Breast epithelium (tissue), 4 donors: ENCODE results near the gene CX3CR1. TPM values are rescaled to one million over a fixed set of nuclear protein-coding genes. Genes with fewer than 3 reads are reported as not detected.

Experiments used
- DNase-seq, 2 donors: peaks; one replicate each; pipeline ENCODE4 v3.0.0-alpha.2; 2019; ENCODE audit warnings: low spot score in 2 of 2
- H3K27ac ChIP-seq, 2 donors: fragments of 200-600 bp; sonication (generic) in 1 of 2; one replicate each; pipeline ENCODE4 v1.5.1; 2016 to 2019; ENCODE audit warnings: mild to moderate bottlenecking in 1 of 2
- H3K27me3 ChIP-seq, 2 donors: fragments of 200-600 bp; sonication (generic) in 1 of 2; one replicate each; pipeline versions ENCODE4 v1.5.1 to v1.6.0; 2017 to 2019; ENCODE audit warnings: control low read depth in 1 of 2, mild to moderate bottlenecking in 1 of 2
- H3K36me3 ChIP-seq: fragments of 200-600 bp; one replicate; pipeline ENCODE4 v1.5.1; 2019
- H3K4me1 ChIP-seq, 2 donors: fragments of 200-600 bp; sonication (generic); one replicate each; pipeline ENCODE4 v1.5.1; 2016 to 2019; ENCODE audit warnings: control low read depth in 1 of 2
- H3K4me3 ChIP-seq, 3 donors: fragments of 200-600 bp; sonication (generic); 1 replicate in 2 of 3; 2 replicates in 1 of 3; pipeline ENCODE4 v1.5.1; 2016 to 2019; ENCODE audit warnings: mild to moderate bottlenecking in 3 of 3, moderate library complexity in 2 of 3
- H3K9me3 ChIP-seq, 2 donors: fragments of 200-600 bp; sonication (generic) in 1 of 2; one replicate each; pipeline ENCODE4 v1.5.1; 2016 to 2019; ENCODE audit warnings: control low read depth in 1 of 2
- POLR2A ChIP-seq: fragments of 450-650 bp; IDR thresholded peaks from one replicate; pipeline ENCODE4 v1.6.1; 2016; ENCODE audit warnings: antibody characterized with exemption, mild to moderate bottlenecking, moderate library complexity
- POLR2AphosphoS5 ChIP-seq, 3 donors: sonication (generic); formaldehyde crosslinking; IDR thresholded peaks; one replicate each; pipeline ENCODE4 v1.6.1; 2017; ENCODE audit warnings: antibody characterized with exemption in 3 of 3
- intact Hi-C: fragments of 100-400 bp; cut with DNase I; formaldehyde crosslinking; loops from one replicate; pipeline ENCODE4 v1.15.1; 2023; ENCODE audit warnings: low total_unique reads
- total RNA-seq, 3 donors: library from RNA; depleted of rRNA; stranded (reverse); fragments of >200 nt; gene quantifications; one replicate each; pipeline ENCODE4 v1.1.0, GENCODE V29; 2016
- TF ChIP-seq, protein P1 (sequence below), 3 donors: fragments of 450-650 bp; IDR thresholded peaks; one replicate each; pipeline ENCODE4 v1.5.1; 2016 to 2017; ENCODE audit warnings: antibody characterized with exemption in 3 of 3, mild to moderate bottlenecking in 3 of 3, moderate library complexity in 3 of 3

CX3CR1 gene
- total RNA-seq, 3 donors from 2014 or later: 0.32 to 2.8 (median 1.3) TPM

- Histone ChIP-seq H3K9me3 (no peaks in the 10 kb centered on the region), H3K4me3 (no peak overlapping the region), H3K36me3 (no peaks in the 10 kb centered on the region), H3K27ac (no peak overlapping the region), H3K4me1 (no peaks in the 10 kb centered on the region), H3K27me3 (no peaks in the 10 kb centered on the region)
- TF ChIP-seq POLR2A (no peak), POLR2AphosphoS5 (IDR thresholded peaks at IDR 0.05) (no peak)
- TF ChIP-seq, protein P1, sequence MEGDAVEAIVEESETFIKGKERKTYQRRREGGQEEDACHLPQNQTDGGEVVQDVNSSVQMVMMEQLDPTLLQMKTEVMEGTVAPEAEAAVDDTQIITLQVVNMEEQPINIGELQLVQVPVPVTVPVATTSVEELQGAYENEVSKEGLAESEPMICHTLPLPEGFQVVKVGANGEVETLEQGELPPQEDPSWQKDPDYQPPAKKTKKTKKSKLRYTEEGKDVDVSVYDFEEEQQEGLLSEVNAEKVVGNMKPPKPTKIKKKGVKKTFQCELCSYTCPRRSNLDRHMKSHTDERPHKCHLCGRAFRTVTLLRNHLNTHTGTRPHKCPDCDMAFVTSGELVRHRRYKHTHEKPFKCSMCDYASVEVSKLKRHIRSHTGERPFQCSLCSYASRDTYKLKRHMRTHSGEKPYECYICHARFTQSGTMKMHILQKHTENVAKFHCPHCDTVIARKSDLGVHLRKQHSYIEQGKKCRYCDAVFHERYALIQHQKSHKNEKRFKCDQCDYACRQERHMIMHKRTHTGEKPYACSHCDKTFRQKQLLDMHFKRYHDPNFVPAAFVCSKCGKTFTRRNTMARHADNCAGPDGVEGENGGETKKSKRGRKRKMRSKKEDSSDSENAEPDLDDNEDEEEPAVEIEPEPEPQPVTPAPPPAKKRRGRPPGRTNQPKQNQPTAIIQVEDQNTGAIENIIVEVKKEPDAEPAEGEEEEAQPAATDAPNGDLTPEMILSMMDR (IDR thresholded peaks at IDR 0.05): no peak
- DNase-seq: no peak
- intact Hi-C loops: loop anchor here (10.0 kb wide), 1 partner anchor 188 kb away; the partner anchor contains the start of genes GORASP1 and TTC21A
Observed at GRCh38 chr3:39292961-39293360, 13.1 kb upstream of the CX3CR1 start.

DNA sequence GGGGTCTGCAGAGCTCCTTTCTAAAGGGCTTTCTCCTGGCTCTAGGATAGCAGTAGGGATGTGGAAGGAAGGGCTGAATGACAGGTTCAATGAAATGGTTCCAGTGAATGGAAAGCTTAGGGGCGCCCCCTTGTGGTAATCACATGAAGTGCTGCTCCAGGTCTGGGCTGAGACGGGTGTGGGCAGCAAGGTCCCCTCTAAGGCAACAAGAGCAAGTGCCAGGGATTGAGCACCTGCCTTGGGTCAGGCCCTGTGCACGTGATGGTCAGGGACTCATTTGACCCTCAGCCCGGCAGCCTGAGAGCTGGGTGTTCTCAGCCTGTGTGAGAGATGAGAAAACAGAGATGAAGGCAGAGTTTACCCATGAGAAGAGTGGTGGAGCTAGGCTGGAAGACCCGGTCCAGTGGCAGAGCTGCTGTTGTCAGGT lies 12.1 kb upstream of the CX3CR1 start:
- DNase-seq: peak; percentile 36 to 75
- H3K4me3 ChIP-seq: no peak overlapping the region
- H3K36me3 ChIP-seq: no peaks in the 10 kb centered on the region
- no peak overlapping the region for H3K27ac ChIP-seq
- H3K27me3 ChIP-seq: no peaks in the 10 kb centered on the region
- H3K4me1 ChIP-seq: no peaks in the 10 kb centered on the region
- TF ChIP-seq, protein P1 (IDR thresholded peaks at IDR 0.05): peak; percentile 82 to 86 (median 82)
- TF ChIP-seq POLR2A: no peak
- intact Hi-C loops: loop anchor here (10.0 kb wide), 1 partner anchor 187 kb away; the partner anchor contains the start of genes GORASP1 and TTC21A
- no peaks in the 10 kb centered on the region for H3K9me3 ChIP-seq

DNA sequence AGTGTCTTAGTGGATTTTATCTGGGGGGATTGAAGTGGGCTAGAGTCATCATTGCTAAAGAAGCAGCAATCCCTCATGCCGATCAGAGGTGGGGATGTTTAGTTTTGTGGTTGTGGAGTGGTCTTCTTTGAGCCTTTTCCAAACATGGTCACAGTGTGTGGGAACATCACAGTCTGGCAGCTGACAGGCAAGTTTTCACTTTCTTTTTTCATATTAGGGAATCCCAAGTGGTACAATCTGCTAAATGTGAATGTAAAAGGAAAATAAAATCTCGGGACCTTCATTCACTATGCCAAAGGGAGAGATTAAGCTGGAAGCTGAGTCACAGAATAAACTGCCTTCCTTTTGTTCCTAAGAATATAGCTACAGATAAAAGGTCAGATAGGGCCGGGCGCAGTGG lies 10.4 kb upstream of the CX3CR1 start:
- Histone ChIP-seq H3K27me3 (no peaks in the 10 kb centered on the region), H3K9me3 (no peaks in the 10 kb centered on the region), H3K4me1 (no peaks in the 10 kb centered on the region), H3K4me3 (no peak overlapping the region), H3K36me3 (no peaks in the 10 kb centered on the region), H3K27ac (peak overlapping the region in 1 of 2 donors; percentile 26)
- TF ChIP-seq POLR2A (no peak), POLR2AphosphoS5 (IDR thresholded peaks at IDR 0.05) (no peak)
- TF ChIP-seq, protein P1 (IDR thresholded peaks at IDR 0.05): no peak
- intact Hi-C loops: loop anchor here (10.0 kb wide), 1 partner anchor 185 kb away; the partner anchor contains the start of genes GORASP1 and TTC21A
- DNase-seq: no peak

GRCh38 chr3:39289107-39289506 lies 9.3 kb upstream of the CX3CR1 start:
- no peaks in the 10 kb centered on the region for H3K9me3 ChIP-seq
- TF ChIP-seq POLR2AphosphoS5 (IDR thresholded peaks at IDR 0.05): no peak
- TF ChIP-seq POLR2A: no peak
- TF ChIP-seq, protein P1 (IDR thresholded peaks at IDR 0.05): no peak
- no peak overlapping the region for H3K4me3 ChIP-seq
- H3K27me3 ChIP-seq: no peaks in the 10 kb centered on the region
- intact Hi-C loops: no loop called here
- no peak overlapping the region for H3K27ac ChIP-seq
- no peak for DNase-seq
- no peaks in the 10 kb centered on the region for H3K36me3 ChIP-seq
- H3K4me1 ChIP-seq: no peaks in the 10 kb centered on the region

DNA sequence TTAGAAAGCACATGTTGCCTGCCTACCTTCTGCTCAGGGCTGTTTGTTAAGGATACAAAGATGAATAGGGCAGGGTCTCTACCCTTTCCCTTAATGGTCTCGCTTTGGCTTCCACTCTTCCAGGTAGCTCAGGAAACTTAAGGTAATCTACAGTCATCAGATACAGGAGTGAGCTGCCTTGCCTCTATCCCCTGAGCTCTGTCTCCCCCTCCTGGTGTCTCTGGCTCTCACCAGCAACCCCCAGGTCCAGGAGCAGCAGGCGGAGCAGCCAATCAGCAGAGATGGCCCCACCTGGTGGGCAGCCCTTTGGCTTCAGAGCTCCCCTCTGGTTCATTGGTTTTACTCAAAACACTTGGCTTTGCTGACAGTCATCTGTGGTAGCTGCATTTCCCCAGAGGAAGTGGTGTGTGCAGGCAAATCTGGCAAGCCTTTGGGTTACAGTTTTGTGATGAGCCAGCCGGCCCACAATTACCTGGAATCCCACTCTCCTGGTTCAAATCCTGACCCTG lies 8.5 kb upstream of the CX3CR1 start:
- no peaks in the 10 kb centered on the region for H3K9me3 ChIP-seq
- H3K36me3 ChIP-seq: no peaks in the 10 kb centered on the region
- intact Hi-C loops: no loop called here
- peak; percentile 72 to 82 for DNase-seq
- H3K27me3 ChIP-seq: no peaks in the 10 kb centered on the region
- TF ChIP-seq POLR2AphosphoS5 (IDR thresholded peaks at IDR 0.05): peak in 2 of 3 donors; percentile 29 to 32
- TF ChIP-seq, protein P1 (IDR thresholded peaks at IDR 0.05): peak; percentile 30 to 87 (median 84)
- TF ChIP-seq POLR2A: no peak
- H3K4me1 ChIP-seq: no peaks in the 10 kb centered on the region
- no peak overlapping the region for H3K4me3 ChIP-seq
- H3K27ac ChIP-seq: no peak overlapping the region
